Activated T-cell treated with anti-CD3 and anti-CD28 coated beads, Interleukin-2, amount 50 U/mL, for 72 hours (primary cell): ENCODE results near the gene TSPAN18. TPM values are rescaled to one million over a fixed set of nuclear protein-coding genes. Genes with fewer than 3 reads are reported as not detected.

Experiments
- ATAC-seq, 2 donors: fragments of 150-1000 bp; cut with Tn5 transposase; replicated peaks in 1 of 2; 2 replicates each; pipeline ENCODE4 v1.10.0; 2021; ENCODE audit warnings: moderate library complexity in 2 of 2, mild to moderate bottlenecking in 1 of 2
- DNase-seq, 2 donors: peaks; one replicate each; pipeline ENCODE4 v3.0.0; 2021 to 2022; ENCODE audit warnings: mixed read lengths in 1 of 2
- H3K27ac Mint-ChIP-seq: one replicate; pipeline ENCODE4 v1.8.0; 2022; ENCODE audit warnings: mild to moderate bottlenecking, moderate library complexity, mixed read lengths
- H3K27me3 Mint-ChIP-seq: one replicate; pipeline ENCODE4 v1.8.0; 2022; ENCODE audit warnings: low read depth, mixed read lengths
- H3K36me3 Mint-ChIP-seq, 2 donors: one replicate each; pipeline ENCODE4 v1.8.0; 2022; ENCODE audit warnings: mixed read lengths in 2 of 2, mild to moderate bottlenecking in 1 of 2; ENCODE audit not compliant: insufficient read depth in 2 of 2
- H3K4me1 Mint-ChIP-seq: one replicate; pipeline ENCODE4 v1.8.0; 2022; ENCODE audit warnings: low read depth, mixed read lengths
- H3K4me3 Mint-ChIP-seq, 2 donors: one replicate each; pipeline ENCODE4 v1.8.0; 2022; ENCODE audit warnings: mild to moderate bottlenecking in 2 of 2, mixed read lengths in 2 of 2, moderate library complexity in 2 of 2
- H3K9me3 Mint-ChIP-seq, 2 donors: one replicate each; pipeline ENCODE4 v1.8.0; 2022; ENCODE audit warnings: mixed read lengths in 2 of 2
- total RNA-seq, 2 donors: library from RNA; stranded (reverse); gene quantifications; one replicate each; pipeline ENCODE4 v1.2.3, GENCODE V29; 2022

Gene TSPAN18
- total RNA-seq, 2 donors from 2014 or later = 1.3 to 1.8 TPM

- no peak overlapping the region for H3K27ac Mint-ChIP-seq
Observed at GRCh38 chr11:44760917-44761550, 34.3 kb downstream of the TSPAN18 start.

GRCh38 chr11:44761551-44761961 is 34.8 kb downstream of the TSPAN18 start:
- no peaks in the 10 kb centered on the region for H3K27me3 Mint-ChIP-seq
- DNase-seq (no peak), ATAC-seq (no peak)
- no peak overlapping the region for H3K4me3 Mint-ChIP-seq
- peaks cover 0 to 6% of the 10 kb centered on the region in 2 donors for H3K9me3 Mint-ChIP-seq
- H3K27ac Mint-ChIP-seq = no peak overlapping the region
- H3K36me3 Mint-ChIP-seq = peaks cover 2 to 11% of the 10 kb centered on the region in 2 donors
- peaks cover 13% of the 10 kb centered on the region for H3K4me1 Mint-ChIP-seq

More at GRCh38 chr11:44760917-44761550, 34.3 kb downstream of the TSPAN18 start:
- Mint-ChIP-seq H3K4me1 (peaks cover 13% of the 10 kb centered on the region), H3K9me3 (peaks cover 0 to 6% of the 10 kb centered on the region in 2 donors), H3K27me3 (no peaks in the 10 kb centered on the region), H3K4me3 (no peak overlapping the region), H3K36me3 (peaks cover 2 to 11% of the 10 kb centered on the region in 2 donors)
- DNase-seq = no peak
- ATAC-seq = no peak

- H3K36me3 Mint-ChIP-seq = peaks cover 2 to 5% of the 10 kb centered on the region in 2 donors
- DNase-seq (no peak), ATAC-seq (no peak)
- H3K4me1 Mint-ChIP-seq = peaks cover 13% of the 10 kb centered on the region
- H3K27ac Mint-ChIP-seq = no peak overlapping the region
- no peak overlapping the region for H3K4me3 Mint-ChIP-seq
- no peaks in the 10 kb centered on the region for H3K27me3 Mint-ChIP-seq
- peaks cover 0 to 4% of the 10 kb centered on the region in 2 donors for H3K9me3 Mint-ChIP-seq
Observed at GRCh38 chr11:44763121-44763820, 36.5 kb downstream of the TSPAN18 start.

DNA sequence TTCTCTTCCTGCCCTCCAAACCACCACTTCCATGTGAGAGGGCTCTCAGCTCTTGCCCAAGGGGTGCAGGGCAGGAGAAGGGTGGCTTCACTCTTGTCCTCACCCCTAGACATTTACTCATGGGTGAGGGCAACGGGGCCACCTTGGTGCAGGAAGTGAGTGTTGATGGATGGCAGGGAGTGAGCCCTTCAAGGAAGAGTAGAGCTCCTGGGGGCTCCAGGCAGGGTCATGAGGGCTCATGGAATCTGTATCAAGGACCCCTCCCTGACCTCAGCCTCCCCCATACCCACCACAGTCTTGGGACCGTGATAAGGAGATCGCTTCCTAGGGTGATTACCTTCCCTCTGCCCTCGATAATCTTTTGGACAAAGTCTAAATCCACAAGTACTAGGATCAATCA is 37.8 kb downstream of the TSPAN18 start:
- no peak for DNase-seq
- Mint-ChIP-seq H3K4me1 (peaks cover 13% of the 10 kb centered on the region), H3K4me3 (no peak overlapping the region), H3K27ac (no peak overlapping the region), H3K27me3 (no peaks in the 10 kb centered on the region), H3K9me3 (peaks cover 0 to under 1% of the 10 kb centered on the region in 2 donors), H3K36me3 (peaks cover 2 to 5% of the 10 kb centered on the region in 2 donors)
- ATAC-seq = no peak

DNA sequence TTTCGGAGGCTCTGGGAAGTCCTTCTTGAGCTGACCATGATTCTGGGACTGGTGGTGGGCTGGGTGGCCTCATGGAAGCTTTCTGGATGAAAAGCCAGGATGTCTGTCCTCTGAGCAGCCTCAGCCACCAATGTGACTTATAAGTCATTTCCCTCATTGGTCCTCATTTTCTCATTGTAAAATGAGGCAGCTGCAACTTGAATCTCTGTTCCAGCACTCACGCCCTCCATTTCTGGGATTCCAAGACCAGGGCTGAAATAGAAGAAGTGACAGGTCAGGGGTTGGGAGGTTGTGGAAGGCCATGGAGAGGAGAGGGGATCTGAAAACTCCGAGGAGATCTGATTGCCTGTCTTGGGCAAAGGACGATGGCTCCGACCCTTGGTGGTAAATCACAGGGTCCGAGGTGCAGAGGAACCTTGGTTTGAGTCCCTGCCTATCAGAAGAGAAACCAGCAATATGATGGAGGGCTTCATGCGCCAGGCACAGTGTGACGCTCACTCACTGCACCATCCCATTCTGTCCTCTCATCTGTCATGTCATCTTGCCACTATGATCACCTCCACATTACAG is 38.3 kb downstream of the TSPAN18 start:
- no peaks in the 10 kb centered on the region for H3K9me3 Mint-ChIP-seq
- H3K36me3 Mint-ChIP-seq = peaks cover 2 to 5% of the 10 kb centered on the region in 2 donors
- no peak for DNase-seq
- no peak overlapping the region for H3K4me3 Mint-ChIP-seq
- H3K27me3 Mint-ChIP-seq = no peaks in the 10 kb centered on the region
- ATAC-seq = no peak
- H3K27ac Mint-ChIP-seq = no peak overlapping the region
- peaks cover 14% of the 10 kb centered on the region for H3K4me1 Mint-ChIP-seq

DNA sequence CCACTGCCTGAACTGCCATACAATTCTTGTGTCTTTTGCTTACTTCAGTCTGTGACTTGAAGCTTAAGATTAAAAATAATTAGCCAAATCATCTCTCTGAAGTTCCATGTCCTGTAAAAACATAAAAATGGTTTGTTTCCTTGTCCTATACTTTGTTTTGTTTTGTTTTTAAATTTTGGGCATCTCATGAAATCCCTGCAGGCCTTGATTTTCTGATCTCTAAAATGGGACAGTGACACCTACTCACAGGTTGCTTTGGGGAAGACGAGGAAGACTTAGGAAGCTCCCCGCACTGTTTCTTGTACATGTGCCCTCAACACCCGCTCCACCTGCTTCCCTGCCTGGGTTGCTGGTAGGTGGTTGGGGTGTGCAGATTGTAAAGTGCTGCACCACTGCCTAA is 38.9 kb downstream of the TSPAN18 start:
- peaks cover 2 to 5% of the 10 kb centered on the region in 2 donors for H3K36me3 Mint-ChIP-seq
- no peaks in the 10 kb centered on the region for H3K9me3 Mint-ChIP-seq
- DNase-seq = no peak

DNA sequence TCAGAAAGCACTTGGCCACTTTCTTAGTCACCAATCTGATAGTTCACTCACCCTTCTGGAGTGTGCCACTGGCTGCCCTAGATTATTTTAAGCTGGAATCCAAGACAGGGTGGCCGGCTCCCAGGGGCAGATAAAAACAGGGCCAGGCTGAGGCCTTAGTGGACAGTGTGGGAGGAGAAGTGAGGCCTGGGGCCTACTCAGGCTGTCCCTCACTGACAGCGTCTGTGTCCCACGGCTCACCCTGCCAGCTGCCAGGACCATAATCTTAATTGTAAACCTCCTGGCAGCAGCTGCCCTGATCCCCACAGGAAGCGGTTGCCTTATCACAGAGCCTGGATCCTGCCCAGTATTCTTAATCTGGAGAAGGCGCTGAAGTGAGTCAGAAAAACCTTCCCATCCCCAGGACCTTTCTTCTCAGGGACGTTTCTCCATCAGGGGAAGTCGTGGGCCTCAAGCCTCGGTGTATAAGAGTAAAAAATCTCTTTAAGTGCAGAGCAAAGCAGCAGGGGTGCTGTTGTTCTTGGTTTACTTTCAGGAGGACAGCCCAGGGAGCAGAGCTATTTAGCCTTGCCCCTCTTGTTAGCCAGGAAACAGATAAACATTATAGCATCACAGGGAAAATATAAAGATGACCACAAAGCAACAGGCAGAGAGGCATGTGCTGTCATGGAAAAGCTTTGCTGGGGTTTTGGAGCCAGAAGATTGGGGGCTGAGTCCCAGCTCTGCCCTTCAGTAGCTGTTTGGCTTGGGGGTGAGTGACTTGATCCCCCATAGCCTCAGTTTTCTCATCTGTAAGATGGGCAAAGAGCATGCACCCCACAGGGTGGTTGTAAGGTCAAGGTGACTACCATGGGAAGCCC is 39.6 kb downstream of the TSPAN18 start:
- Mint-ChIP-seq H3K36me3 (peaks cover 2 to 5% of the 10 kb centered on the region in 2 donors), H3K9me3 (no peaks in the 10 kb centered on the region), H3K27ac (no peak overlapping the region), H3K4me1 (peaks cover 23% of the 10 kb centered on the region), H3K27me3 (no peaks in the 10 kb centered on the region), H3K4me3 (no peak overlapping the region)
- DNase-seq (no peak), ATAC-seq (no peak)

More for the DNA sequence above, 38.9 kb downstream of the TSPAN18 start:
- no peak overlapping the region for H3K27ac Mint-ChIP-seq
- H3K4me1 Mint-ChIP-seq = peaks cover 20% of the 10 kb centered on the region
- no peaks in the 10 kb centered on the region for H3K27me3 Mint-ChIP-seq
- H3K4me3 Mint-ChIP-seq = no peak overlapping the region
- no peak for ATAC-seq

- no peaks in the 10 kb centered on the region for H3K27me3 Mint-ChIP-seq
- H3K9me3 Mint-ChIP-seq = no peaks in the 10 kb centered on the region
- no peak overlapping the region for H3K4me3 Mint-ChIP-seq
- DNase-seq = no peak
- peaks cover 23% of the 10 kb centered on the region for H3K4me1 Mint-ChIP-seq
- ATAC-seq = no peak
- H3K36me3 Mint-ChIP-seq = peaks cover 2 to 5% of the 10 kb centered on the region in 2 donors
- H3K27ac Mint-ChIP-seq = no peak overlapping the region
Observed at GRCh38 chr11:44766972-44767278, 40.2 kb downstream of the TSPAN18 start.

GRCh38 chr11:44767421-44767820 is 40.7 kb downstream of the TSPAN18 start:
- H3K4me3 Mint-ChIP-seq = no peak overlapping the region
- H3K4me1 Mint-ChIP-seq = peaks cover 23% of the 10 kb centered on the region
- H3K27me3 Mint-ChIP-seq = no peaks in the 10 kb centered on the region

DNA sequence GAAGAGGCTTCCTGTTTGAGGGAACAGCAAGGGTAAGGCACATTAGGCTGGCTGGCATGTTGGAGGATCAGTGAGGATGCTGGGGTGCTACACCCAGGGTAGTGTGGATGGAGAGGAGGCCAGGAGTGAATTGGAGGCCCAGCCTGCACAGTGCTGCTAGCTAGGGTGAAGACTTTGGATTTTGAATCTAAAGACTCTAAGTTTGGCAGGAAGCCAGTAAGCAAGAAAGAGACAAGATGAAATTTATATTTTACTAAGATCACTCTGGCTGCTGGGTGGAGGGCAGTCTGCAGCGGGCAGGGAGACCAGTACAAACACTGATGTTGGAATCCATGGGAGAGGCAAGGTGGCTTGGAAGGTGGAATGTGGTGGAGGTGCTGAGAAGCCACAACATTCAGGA is 43.6 kb downstream of the TSPAN18 start:
- H3K4me1 Mint-ChIP-seq = peaks cover 16% of the 10 kb centered on the region
- H3K9me3 Mint-ChIP-seq = no peaks in the 10 kb centered on the region
- DNase-seq (no peak), ATAC-seq (no peak)
- no peak overlapping the region for H3K27ac Mint-ChIP-seq
- H3K36me3 Mint-ChIP-seq = peaks cover 2 to 5% of the 10 kb centered on the region in 2 donors
- H3K4me3 Mint-ChIP-seq = no peak overlapping the region
- H3K27me3 Mint-ChIP-seq = no peaks in the 10 kb centered on the region

More at GRCh38 chr11:44767421-44767820, 40.7 kb downstream of the TSPAN18 start:
- ATAC-seq (no peak), DNase-seq (no peak)
- Mint-ChIP-seq H3K9me3 (no peaks in the 10 kb centered on the region), H3K27ac (no peak overlapping the region), H3K36me3 (peaks cover 2 to 5% of the 10 kb centered on the region in 2 donors)

- no peak for DNase-seq
- Mint-ChIP-seq H3K27ac (no peak overlapping the region), H3K4me1 (peaks cover 20% of the 10 kb centered on the region), H3K27me3 (no peaks in the 10 kb centered on the region), H3K36me3 (peaks cover 2 to 5% of the 10 kb centered on the region in 2 donors), H3K9me3 (no peaks in the 10 kb centered on the region), H3K4me3 (no peak overlapping the region)
- ATAC-seq = no peak
Observed at GRCh38 chr11:44771252-44771734, 44.5 kb downstream of the TSPAN18 start.

DNA sequence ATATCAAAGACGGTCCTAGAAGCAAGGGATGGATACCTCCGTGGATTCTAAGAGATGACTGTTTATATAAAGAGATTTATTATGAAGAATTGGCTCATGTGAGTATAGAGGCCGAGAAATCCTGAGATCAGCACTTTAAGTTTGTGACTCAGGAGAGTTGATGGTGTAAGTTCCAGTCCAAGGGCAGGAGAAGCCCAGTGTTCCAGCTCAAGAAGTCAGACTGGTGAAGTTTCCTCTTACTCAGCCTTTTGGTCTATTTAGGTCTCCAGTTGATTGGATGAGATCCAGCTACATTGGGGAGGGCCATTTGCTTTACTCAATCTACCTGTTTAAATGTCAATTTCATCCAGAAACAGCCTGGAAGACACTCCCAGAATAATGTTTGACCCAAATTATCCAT is 45.1 kb downstream of the TSPAN18 start:
- Mint-ChIP-seq H3K4me3 (no peak overlapping the region), H3K4me1 (peaks cover 20% of the 10 kb centered on the region), H3K27me3 (no peaks in the 10 kb centered on the region)

More for the DNA sequence above, 45.1 kb downstream of the TSPAN18 start:
- no peaks in the 10 kb centered on the region for H3K9me3 Mint-ChIP-seq
- H3K36me3 Mint-ChIP-seq = peaks cover 2 to 5% of the 10 kb centered on the region in 2 donors
- DNase-seq (no peak), ATAC-seq (no peak)
- no peak overlapping the region for H3K27ac Mint-ChIP-seq
